ENCODE data around the gene IGF2R. TPM values are rescaled to one million over a fixed set of nuclear protein-coding genes. Genes with fewer than 3 reads are reported as not detected.

Gene IGF2R
- total and polyA plus RNA-seq, 2 donors from 2014 or later = 23.7 to 88.6 TPM

DNA sequence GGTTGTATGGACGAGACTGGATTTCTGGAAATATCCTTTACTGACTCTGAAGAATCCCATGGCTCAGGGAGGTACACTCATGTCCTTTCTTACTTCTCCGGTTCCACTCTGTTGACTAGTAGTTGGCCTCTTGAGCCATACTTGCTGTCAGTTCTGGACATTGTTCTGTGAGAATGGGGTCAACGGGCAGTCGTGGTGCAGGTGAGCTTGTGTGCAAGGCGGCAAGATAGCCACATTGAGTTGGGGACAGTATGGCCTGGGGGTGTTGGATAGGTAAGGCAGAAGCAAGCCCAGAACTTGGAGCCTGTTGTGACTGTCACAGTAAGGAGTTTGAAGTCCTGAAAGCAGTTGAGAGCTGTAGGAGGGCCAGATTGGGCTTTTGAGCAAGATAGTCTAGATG, 139.2 kb downstream of the IGF2R start:
- Histone ChIP-seq H3K4me1 (ENCODE audit: control insufficient read depth in 2 of 3, insufficient read depth in 2 of 3, low read depth in 1 of 3, low read length in 3 of 3) (peaks cover 0 to 7% (median 0%) of the 10 kb centered on the region in 3 donors), H3K27ac (ENCODE audit: low read depth in 2 of 2, low read length in 2 of 2) (no peak overlapping the region), H3K27me3 (ENCODE audit: control insufficient read depth, insufficient read depth, low read length) (no peaks in the 10 kb centered on the region), H3K9me3 (ENCODE audit: control insufficient read depth in 2 of 3, insufficient read depth in 1 of 3, low read length in 3 of 3) (no peaks in the 10 kb centered on the region), H3K4me3 (ENCODE audit: low read length in 3 of 3) (no peak overlapping the region), H3K36me3 (ENCODE audit: control insufficient read depth in 2 of 3, insufficient read depth in 3 of 3, low read length in 3 of 3) (peaks cover 2 to 27% (median 17%) of the 10 kb centered on the region in 3 donors), H3K9ac (ENCODE audit: low read length in 3 of 3) (no peak overlapping the region)
- intact Hi-C loops (cut with DNase I) = no loop called here
- DNase-seq (no peak), FAIRE-seq (no peak)
- TF ChIP-seq, protein P1, sequence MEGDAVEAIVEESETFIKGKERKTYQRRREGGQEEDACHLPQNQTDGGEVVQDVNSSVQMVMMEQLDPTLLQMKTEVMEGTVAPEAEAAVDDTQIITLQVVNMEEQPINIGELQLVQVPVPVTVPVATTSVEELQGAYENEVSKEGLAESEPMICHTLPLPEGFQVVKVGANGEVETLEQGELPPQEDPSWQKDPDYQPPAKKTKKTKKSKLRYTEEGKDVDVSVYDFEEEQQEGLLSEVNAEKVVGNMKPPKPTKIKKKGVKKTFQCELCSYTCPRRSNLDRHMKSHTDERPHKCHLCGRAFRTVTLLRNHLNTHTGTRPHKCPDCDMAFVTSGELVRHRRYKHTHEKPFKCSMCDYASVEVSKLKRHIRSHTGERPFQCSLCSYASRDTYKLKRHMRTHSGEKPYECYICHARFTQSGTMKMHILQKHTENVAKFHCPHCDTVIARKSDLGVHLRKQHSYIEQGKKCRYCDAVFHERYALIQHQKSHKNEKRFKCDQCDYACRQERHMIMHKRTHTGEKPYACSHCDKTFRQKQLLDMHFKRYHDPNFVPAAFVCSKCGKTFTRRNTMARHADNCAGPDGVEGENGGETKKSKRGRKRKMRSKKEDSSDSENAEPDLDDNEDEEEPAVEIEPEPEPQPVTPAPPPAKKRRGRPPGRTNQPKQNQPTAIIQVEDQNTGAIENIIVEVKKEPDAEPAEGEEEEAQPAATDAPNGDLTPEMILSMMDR (IDR thresholded peaks at IDR 0.05; ENCODE audit: borderline replicate concordance, extremely low read depth, insufficient read depth) = no peak

DNA sequence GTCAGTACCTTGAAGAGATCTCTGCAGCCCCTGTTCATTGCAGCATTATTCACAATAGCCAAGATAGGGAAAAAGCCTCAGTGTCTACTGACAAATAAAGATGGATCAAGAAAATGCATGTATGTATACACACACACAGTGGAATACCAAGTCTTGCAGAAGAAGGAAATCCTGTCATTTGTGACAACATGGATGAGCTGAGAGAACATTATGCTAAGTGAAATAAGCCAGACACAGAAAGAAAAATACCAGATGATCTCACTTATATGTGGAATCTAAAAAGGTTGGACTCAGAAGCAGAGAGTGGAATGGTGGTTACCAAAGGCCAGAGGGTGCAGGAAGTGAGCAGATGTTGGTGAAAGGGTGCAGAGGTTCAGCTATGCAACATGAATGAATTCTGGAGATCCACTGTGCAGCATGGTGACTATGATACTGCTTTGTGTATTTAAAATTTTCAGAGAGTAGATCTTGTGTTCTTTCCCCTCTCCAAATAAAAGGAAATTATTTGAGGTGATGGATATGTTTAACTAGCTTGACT, 141.8 kb downstream of the IGF2R start:
- Histone ChIP-seq H3K36me3 (ENCODE audit: control insufficient read depth in 2 of 3, insufficient read depth in 3 of 3, low read length in 3 of 3) (peaks cover 2 to 6% (median 3%) of the 10 kb centered on the region in 3 donors), H3K27ac (ENCODE audit: low read depth in 2 of 2, low read length in 2 of 2) (no peak overlapping the region), H3K9me3 (ENCODE audit: control insufficient read depth in 2 of 3, insufficient read depth in 1 of 3, low read length in 3 of 3) (no peaks in the 10 kb centered on the region), H3K4me1 (ENCODE audit: control insufficient read depth in 2 of 3, insufficient read depth in 2 of 3, low read depth in 1 of 3, low read length in 3 of 3) (peaks cover 0 to 6% (median 0%) of the 10 kb centered on the region in 3 donors), H3K4me3 (ENCODE audit: low read length in 3 of 3) (no peak overlapping the region), H3K27me3 (ENCODE audit: control insufficient read depth, insufficient read depth, low read length) (no peaks in the 10 kb centered on the region), H3K9ac (ENCODE audit: low read length in 3 of 3) (no peak overlapping the region)
- no peak for FAIRE-seq
- TF ChIP-seq, protein P1 (IDR thresholded peaks at IDR 0.05; ENCODE audit: borderline replicate concordance, extremely low read depth, insufficient read depth) = no peak
- DNase-seq = no peak
- intact Hi-C loops (cut with DNase I) = no loop called here

DNA sequence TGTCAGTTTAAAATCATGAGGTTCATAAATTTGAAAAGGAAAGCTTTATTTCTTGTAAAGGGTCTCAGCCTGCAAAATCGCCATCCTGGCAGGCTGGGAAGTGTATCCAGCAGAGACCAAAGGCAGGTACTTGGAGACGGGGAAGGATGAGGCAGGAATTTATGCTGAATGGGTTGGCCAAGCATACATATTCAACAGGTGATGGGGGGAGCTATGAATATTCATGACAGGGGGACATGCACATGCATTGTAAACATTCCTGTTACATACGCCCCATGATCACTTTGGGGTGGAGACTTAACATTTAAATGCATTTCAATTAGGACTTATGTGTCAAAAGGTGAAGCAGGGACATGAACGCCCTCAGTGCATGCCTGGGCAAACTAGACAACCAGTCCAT, 142.9 kb downstream of the IGF2R start:
- DNase-seq (no peak), FAIRE-seq (no peak)
- Histone ChIP-seq H3K4me3 (ENCODE audit: low read length in 3 of 3) (no peak overlapping the region), H3K4me1 (ENCODE audit: control insufficient read depth in 2 of 3, insufficient read depth in 2 of 3, low read depth in 1 of 3, low read length in 3 of 3) (peaks cover 0 to 6% (median 0%) of the 10 kb centered on the region in 3 donors), H3K36me3 (ENCODE audit: control insufficient read depth in 2 of 3, insufficient read depth in 3 of 3, low read length in 3 of 3) (peaks cover 0 to 5% (median 2%) of the 10 kb centered on the region in 3 donors), H3K27me3 (ENCODE audit: control insufficient read depth, insufficient read depth, low read length) (no peaks in the 10 kb centered on the region), H3K27ac (ENCODE audit: low read depth in 2 of 2, low read length in 2 of 2) (no peak overlapping the region), H3K9me3 (ENCODE audit: control insufficient read depth in 2 of 3, insufficient read depth in 1 of 3, low read length in 3 of 3) (no peaks in the 10 kb centered on the region), H3K9ac (ENCODE audit: low read length in 3 of 3) (no peak overlapping the region)
- intact Hi-C loops (cut with DNase I) = no loop called here
- TF ChIP-seq, protein P1 (IDR thresholded peaks at IDR 0.05; ENCODE audit: borderline replicate concordance, extremely low read depth, insufficient read depth) = no peak

Measured in kidney (tissue), 14 donors.